Nephron progenitor cell (in vitro differentiated cells): Measurements from ENCODE around the gene BICC1.
A peak's percentile ranks its signal among the peaks of the same experiment; 100 is the strongest.

Experiments used
- DNase-seq: peaks from one replicate; pipeline ENCODE4 v3.0.0; 2021
- H3K27ac Mint-ChIP-seq: 2 replicates; pipeline ENCODE4 v1.8.0; 2021; ENCODE audit warnings: mild to moderate bottlenecking, moderate library complexity, mixed read lengths
- H3K27me3 Mint-ChIP-seq: 2 replicates; pipeline ENCODE4 v1.8.0; 2021; ENCODE audit warnings: mild to moderate bottlenecking, low read depth, mixed read lengths; ENCODE audit not compliant: poor library complexity
- H3K36me3 Mint-ChIP-seq: 2 replicates; pipeline ENCODE4 v1.8.0; 2021; ENCODE audit warnings: low read depth, mixed read lengths
- H3K4me1 Mint-ChIP-seq: 2 replicates; pipeline ENCODE4 v1.8.0; 2021; ENCODE audit warnings: mixed read lengths
- H3K4me3 Mint-ChIP-seq: 2 replicates; pipeline ENCODE4 v1.8.0; 2021; ENCODE audit warnings: mild to moderate bottlenecking, moderate library complexity, mixed read lengths
- H3K9me3 Mint-ChIP-seq: 2 replicates; pipeline ENCODE4 v1.8.0; 2021; ENCODE audit warnings: mild to moderate bottlenecking, moderate library complexity, mixed read lengths
- TF ChIP-seq, protein P1 (sequence below): fragments of 200-600 bp; sonication (generic); IDR thresholded peaks from 2 replicates; pipeline ENCODE4 v1.5.0; 2021; ENCODE audit warnings: antibody characterized with exemption

The BICC1 gene

DNA sequence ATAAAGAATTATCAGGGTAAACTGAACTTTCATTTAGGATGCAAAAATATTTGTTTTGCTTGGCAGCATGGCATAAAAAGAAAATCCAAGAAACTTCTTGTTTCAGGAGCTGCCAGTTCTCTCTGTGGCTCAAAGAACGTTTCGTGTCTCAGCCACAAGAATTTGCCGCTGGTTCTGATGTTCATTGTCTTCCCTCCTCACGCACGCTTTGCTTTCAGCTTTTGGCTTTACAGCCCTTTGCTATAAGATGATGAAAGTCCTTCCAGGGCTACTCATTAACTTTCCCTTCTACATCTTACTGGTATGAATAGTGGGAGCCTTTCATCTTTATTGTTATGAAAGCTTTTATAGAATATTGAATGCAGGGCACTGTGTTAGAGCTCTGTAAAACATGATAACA lies 124.7 kb downstream of the BICC1 start:
- TF ChIP-seq, protein P1, sequence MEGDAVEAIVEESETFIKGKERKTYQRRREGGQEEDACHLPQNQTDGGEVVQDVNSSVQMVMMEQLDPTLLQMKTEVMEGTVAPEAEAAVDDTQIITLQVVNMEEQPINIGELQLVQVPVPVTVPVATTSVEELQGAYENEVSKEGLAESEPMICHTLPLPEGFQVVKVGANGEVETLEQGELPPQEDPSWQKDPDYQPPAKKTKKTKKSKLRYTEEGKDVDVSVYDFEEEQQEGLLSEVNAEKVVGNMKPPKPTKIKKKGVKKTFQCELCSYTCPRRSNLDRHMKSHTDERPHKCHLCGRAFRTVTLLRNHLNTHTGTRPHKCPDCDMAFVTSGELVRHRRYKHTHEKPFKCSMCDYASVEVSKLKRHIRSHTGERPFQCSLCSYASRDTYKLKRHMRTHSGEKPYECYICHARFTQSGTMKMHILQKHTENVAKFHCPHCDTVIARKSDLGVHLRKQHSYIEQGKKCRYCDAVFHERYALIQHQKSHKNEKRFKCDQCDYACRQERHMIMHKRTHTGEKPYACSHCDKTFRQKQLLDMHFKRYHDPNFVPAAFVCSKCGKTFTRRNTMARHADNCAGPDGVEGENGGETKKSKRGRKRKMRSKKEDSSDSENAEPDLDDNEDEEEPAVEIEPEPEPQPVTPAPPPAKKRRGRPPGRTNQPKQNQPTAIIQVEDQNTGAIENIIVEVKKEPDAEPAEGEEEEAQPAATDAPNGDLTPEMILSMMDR, result no peak
- no peak for DNase-seq
- peaks cover 12% of the 10 kb centered on the region for H3K4me1 Mint-ChIP-seq
- H3K27ac Mint-ChIP-seq, result peak overlapping the region; percentile 8
- H3K9me3 Mint-ChIP-seq, result no peaks in the 10 kb centered on the region
- no peaks in the 10 kb centered on the region for H3K36me3 Mint-ChIP-seq
- H3K27me3 Mint-ChIP-seq, result no peaks in the 10 kb centered on the region
- no peak overlapping the region for H3K4me3 Mint-ChIP-seq

DNA sequence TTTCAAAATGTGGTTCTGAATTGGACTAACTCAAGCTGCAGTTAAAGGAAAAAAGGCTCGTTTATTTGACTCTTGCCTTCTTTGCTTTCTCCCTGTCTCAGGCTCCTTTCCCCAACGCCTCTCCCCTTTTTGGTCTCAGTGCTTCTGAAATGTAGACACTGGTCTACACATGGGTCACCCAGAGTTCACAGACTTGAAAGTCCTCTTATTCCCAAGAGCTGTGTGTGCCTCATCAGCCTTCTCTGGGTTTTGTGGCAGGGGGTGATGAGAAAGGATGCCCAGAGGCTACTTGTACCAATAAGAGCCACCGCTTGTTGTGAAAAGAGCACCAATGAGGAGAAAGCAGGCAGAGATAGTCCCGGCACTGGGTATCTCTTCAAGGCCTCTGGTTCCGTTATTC lies 125.7 kb downstream of the BICC1 start:
- no peak overlapping the region for H3K4me3 Mint-ChIP-seq
- peak overlapping the region; percentile 37 for H3K27ac Mint-ChIP-seq
- no peak for DNase-seq
- TF ChIP-seq, protein P1, result no peak
- peaks cover 12% of the 10 kb centered on the region for H3K4me1 Mint-ChIP-seq
- H3K9me3 Mint-ChIP-seq, result no peaks in the 10 kb centered on the region
- no peaks in the 10 kb centered on the region for H3K36me3 Mint-ChIP-seq
- no peaks in the 10 kb centered on the region for H3K27me3 Mint-ChIP-seq

DNA sequence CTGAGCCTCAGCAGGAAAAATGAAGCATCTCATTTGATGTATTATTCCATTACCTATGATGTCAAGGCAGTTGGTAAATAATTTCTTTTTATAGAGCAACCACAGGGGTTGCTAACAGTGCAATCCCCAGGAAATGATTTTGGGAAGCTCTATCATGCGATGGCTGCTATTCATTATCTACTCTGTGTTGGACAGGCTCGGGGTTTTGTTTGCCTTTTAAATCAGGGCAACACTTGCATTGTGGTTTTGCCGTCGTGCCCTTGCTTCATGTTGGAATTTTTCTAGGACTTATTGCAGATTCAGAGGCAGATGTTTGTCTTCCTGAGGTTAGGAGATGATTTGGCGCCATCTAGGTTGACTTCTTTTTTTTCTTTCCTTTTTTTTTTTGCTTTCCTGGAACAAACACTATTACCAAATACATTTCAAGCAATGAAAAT lies 128.4 kb downstream of the BICC1 start:
- H3K9me3 Mint-ChIP-seq, result no peaks in the 10 kb centered on the region
- H3K4me3 Mint-ChIP-seq, result no peak overlapping the region
- peaks cover 12% of the 10 kb centered on the region for H3K4me1 Mint-ChIP-seq
- H3K36me3 Mint-ChIP-seq, result no peaks in the 10 kb centered on the region
- DNase-seq, result no peak
- TF ChIP-seq, protein P1, result no peak
- H3K27ac Mint-ChIP-seq, result no peak overlapping the region
- H3K27me3 Mint-ChIP-seq, result no peaks in the 10 kb centered on the region

DNA sequence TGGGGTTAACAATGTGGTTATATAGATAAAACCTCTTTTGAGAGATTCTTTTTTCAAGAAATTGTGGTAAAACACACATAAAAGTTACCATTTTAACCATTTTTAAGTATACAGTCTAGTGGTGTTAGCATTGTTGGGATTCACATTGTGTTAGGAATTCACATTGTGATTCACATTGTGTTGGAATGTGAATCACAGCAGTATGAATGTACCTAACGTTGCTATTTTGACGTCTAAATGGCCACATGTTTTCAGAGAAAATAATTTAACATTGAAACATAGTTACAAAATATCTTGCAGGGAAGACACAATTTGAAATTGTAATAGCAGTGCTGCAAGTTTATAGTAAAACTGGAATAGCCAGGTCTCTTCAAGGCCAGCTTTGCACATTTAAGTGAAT lies 129.0 kb downstream of the BICC1 start:
- H3K36me3 Mint-ChIP-seq, result no peaks in the 10 kb centered on the region
- no peak for DNase-seq
- TF ChIP-seq, protein P1, result no peak
- H3K4me1 Mint-ChIP-seq, result peaks cover 12% of the 10 kb centered on the region
- H3K27ac Mint-ChIP-seq, result no peak overlapping the region
- no peaks in the 10 kb centered on the region for H3K9me3 Mint-ChIP-seq
- H3K27me3 Mint-ChIP-seq, result no peaks in the 10 kb centered on the region
- no peak overlapping the region for H3K4me3 Mint-ChIP-seq

DNA sequence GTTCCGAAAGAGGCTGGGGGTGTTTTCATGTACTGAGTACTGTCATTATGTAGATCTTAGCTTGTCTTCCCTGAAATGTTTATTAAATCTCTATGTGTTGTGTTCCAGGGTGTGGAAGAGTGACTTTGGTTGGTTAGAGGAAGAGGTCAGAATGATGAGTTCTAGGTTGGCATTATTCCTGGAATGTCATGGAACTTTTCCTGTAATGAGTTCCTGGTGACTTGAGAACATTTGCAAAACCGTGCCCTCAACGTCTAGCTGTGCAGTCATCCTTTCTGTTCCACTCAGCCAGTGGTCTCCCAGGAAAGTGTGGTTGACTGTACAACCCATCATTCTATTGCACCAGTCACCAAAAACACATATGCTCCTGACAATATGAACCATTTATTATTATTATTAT lies 129.6 kb downstream of the BICC1 start:
- DNase-seq, result no peak
- no peaks in the 10 kb centered on the region for H3K36me3 Mint-ChIP-seq
- no peak overlapping the region for H3K27ac Mint-ChIP-seq
- H3K27me3 Mint-ChIP-seq, result no peaks in the 10 kb centered on the region
- no peak overlapping the region for H3K4me3 Mint-ChIP-seq
- peaks cover 12% of the 10 kb centered on the region for H3K4me1 Mint-ChIP-seq
- H3K9me3 Mint-ChIP-seq, result no peaks in the 10 kb centered on the region
- TF ChIP-seq, protein P1, result no peak

DNA sequence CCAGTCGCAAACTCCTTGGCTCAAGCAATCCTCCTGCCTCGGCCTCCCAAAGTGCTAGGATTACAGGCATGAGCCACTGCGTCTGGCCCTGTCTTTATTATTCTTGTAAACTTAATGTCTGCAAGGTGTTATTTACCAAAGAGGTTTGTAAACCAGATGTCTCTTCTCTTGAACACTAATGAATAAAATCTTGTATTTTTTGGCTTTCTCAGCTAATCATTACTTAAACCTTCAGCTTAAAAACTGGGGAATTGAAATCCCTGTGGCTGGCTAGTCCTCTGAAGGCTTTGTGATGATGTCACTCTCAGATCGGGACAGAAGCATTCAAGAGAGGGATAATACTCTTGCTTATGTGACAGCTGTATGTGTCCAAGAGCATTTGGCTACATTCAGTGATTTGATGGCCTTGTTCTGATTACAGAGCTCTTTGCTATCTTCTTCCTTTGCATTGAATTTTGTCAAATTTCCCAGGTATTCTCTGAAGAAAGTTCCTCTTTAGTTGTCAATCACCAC lies 130.3 kb downstream of the BICC1 start:
- no peak overlapping the region for H3K4me3 Mint-ChIP-seq
- no peaks in the 10 kb centered on the region for H3K9me3 Mint-ChIP-seq
- no peaks in the 10 kb centered on the region for H3K36me3 Mint-ChIP-seq
- no peak overlapping the region for H3K27ac Mint-ChIP-seq
- H3K27me3 Mint-ChIP-seq, result no peaks in the 10 kb centered on the region
- TF ChIP-seq, protein P1, result no peak
- no peak for DNase-seq
- H3K4me1 Mint-ChIP-seq, result peaks cover 7% of the 10 kb centered on the region
